ENCODE data around the gene CASZ1.

The CASZ1 gene

DNA sequence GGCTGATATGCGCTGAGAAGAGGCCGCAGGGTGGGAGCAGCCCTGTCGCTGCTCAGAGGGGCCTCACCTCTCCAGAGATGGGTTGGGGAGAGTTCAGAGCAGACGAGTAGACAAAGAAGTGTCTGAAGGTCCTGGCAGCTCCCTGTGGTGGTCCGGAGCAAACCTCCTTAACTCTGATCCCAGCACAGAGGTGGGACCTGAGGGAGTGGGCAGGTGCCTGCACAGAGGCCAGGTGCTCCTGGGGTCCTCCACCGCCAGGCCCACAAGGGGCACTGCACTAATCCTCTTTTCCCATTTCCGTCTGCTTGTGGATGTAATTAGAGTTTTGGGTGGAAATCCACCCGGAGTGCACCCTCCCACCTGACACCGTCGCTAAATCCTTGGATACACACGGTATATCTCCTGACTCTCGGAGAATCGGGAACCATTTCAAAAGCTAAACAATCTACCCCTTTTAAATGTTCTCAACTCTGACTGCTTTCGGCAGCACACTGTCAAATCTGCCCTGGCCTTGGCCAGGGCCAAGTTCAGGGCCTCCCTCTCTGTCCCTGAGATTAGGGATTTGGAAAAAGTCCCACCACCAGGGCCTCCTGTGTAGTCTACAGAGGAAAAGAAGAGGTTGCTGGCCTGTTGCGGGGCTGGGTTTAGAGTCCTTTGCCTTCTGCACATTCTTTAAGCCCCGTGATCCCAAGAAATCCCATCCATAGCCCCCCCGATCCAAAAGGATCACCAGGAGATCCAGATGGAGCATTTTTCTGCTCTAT lies 22.4 kb downstream of the CASZ1 start:
- no peak for DNase-seq (ENCODE audit: low read depth)

DNA sequence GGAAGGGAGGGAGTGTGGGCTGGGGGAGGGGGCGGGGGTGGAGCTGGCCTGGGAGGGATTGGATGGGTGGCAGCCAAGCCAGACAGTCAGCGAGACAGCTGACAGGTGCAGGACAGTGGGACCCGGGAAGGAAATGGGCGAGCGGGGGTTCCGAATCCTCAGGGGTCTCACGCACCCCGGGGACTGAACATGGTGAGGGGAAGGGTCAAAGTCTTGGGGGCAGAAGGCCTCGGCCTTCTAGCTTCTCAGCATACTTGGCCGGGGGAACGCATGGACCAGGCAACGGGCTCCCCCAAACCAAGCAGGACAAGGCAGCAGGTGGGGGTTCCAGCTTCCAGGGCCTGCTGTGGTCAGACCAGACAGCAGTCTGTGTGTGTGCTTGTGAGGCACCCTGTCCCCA lies 23.1 kb downstream of the CASZ1 start:
- no peak for DNase-seq (ENCODE audit: low read depth)

DNA sequence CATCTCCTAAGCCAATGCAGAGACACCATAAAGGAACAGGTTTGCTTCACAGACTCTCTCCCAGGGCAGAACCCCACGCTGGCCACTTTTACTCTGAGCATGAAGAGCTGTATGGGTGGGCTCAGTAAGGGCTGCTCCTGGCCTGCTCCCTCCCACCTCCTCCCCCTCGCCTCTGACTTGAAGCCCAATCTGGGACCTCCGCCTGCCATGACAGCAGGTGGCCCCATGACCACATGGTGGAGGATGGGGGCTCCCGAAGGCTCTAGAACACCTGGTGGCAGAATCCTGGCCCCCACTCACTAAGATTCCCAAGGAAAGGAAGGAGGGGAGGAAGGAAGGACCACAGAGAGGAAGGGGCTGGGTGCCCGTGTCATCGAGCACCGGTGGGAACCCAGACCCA lies 23.7 kb downstream of the CASZ1 start:
- DNase-seq (ENCODE audit: low read depth): no peak

DNA sequence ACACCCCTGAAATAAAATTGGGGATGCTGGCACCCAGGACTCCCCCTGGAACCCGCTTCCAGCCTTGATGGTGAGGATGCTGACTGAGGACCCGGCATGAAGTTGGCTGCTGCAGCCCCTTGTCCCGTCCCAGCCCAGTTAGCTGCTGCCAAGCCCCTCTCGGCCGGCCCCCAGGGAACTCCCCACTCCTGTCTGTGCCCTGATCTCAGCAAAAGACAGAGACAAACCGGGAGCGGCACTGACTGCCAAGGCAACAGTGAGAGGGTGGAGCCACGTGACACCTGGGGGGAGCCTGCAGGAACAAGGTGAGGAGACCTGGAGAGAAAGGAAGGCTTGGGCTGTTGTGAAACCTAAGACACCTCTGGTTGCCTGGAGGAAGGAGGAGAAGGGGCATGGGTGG lies 24.7 kb downstream of the CASZ1 start:
- DNase-seq (ENCODE audit: low read depth): no peak

DNA sequence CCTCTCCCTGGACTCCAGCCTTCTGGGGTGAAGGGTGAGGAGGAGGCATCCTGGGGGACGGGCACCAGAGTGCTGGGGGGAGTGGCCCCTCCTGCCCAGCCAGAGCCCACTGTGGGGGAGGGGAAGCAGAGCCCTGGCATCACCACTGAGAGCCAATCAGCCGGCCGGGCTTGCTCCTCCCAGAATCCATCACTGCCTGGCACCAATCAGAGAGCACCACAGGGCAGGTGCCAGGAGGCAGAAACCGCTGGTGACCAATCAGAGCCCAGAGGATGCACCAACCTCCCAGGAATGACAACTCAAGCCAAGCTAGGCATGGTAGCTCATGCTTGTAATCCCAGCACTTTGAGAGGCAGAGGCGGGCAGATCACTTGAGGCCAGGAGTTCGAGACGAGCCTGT lies 27.9 kb downstream of the CASZ1 start:
- no peak for DNase-seq (ENCODE audit: low read depth)

DNA sequence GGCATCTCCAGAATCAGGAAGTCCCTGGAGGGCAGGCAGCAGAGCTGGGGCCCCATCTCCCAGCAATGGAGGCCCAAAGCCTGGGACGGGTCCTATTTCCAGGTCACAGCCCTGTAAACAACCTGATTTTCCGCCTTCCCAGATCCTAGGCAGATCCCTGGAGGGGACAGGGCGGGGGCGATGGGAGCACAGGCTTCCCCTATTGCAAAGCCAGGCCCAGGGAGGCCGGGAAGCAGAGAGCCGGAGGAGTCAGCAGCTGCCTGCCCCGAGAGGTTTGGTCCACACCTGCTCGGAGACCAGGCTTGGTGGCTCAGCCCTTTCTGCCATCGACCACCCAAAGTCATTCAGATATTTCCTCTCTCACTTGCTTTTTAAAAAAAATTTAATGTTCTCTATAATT lies 29.2 kb downstream of the CASZ1 start:
- no peak for DNase-seq (ENCODE audit: low read depth)

DNA sequence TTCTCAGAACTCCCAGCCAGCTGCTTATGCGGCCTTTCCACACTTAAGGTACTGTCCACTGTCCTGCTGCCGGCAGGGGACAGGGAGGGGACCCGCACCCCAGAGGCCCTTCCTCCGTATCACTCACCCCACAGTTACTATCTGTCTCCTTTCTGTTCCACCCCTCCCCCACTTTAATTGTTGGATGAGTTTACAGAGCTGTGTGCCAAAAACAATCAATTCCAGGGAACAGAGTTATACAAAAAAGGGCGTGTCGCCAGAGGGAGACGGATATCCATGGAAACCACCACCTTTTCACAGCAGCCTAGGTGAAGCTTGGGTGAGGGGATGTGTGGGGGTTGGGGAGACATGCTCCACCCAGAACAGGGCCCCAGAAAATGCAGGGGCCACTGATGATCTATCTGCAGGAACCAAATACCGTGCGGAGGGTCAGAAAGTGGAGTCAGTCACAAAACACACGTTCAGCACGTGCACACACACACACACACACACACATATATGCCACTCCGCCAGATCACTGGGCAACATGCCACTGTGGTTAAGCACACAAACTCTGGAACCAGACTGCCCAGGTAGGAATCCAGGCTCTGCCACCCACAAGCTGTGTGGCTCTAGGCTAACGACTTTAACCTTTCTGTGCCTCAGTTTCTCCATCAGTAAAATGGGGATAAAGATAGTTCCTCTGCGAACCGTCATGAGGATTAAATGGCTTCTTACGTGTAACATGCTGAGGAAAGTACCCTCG lies 30.5 kb downstream of the CASZ1 start:
- DNase-seq (ENCODE audit: low read depth): no peak

DNA sequence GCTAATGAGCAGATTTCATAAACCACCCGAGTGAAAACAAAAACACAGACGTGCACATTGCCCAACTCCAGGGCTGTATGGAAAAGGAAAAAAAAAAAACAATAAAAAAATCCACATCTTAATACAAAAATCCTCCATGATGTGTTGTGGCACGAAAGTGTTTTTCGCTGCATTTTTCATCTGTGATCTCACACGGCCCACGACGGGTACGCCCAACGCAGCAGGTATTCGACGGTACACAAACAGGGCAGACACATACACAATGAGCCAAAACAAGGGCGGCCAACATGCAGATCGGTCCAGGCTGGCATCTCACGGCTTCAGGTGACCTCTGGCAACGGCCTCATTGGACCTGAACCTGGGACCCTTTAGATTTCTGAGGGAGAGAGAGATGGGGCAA lies 31.1 kb downstream of the CASZ1 start:
- DNase-seq (ENCODE audit: low read depth): no peak

DNA sequence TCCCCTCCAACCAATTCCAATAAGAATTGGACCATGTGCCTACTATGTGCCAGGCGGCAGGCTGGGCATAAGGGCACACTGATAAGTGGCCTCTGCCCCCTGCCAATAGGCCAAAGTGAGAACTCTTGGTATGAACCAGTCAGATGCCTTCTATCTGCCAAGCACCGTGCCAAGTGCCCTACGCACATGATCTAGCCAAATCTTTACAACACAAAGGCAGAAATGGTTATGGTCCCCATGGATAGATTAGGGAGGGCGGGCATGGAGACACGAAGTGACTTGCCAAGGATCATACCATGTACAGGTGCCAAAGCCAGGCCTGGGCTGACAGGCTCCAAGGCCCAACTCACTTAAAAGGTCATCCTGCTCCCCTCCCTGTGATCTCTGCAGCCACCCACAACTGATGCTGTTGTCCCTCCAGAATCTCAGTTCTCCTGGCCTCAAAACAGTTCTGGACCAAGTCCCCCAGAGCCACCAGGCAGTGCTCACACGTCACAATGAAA lies 32.1 kb downstream of the CASZ1 start:
- no peak for DNase-seq (ENCODE audit: low read depth)

DNA sequence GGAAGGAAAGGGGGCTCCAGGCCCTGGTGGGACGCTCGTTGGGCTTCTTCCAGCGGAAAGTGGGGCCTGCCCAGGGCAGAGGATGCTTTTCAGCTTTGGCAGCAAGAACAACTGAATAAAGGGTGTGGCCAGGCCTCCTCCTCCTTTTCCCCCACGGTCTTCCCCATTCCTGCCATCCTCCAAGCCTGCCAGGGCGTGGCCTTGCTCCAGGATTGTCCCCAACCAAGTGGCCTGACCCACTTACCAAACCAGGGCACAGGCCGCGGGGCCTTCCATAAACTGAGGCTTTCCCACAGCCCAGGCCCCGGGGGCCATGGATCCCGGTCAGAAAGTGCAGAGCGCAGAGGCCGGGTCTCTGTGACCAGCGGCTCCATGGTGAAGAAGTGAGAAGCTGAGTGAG lies 33.6 kb downstream of the CASZ1 start:
- DNase-seq (ENCODE audit: low read depth): no peak

DNA sequence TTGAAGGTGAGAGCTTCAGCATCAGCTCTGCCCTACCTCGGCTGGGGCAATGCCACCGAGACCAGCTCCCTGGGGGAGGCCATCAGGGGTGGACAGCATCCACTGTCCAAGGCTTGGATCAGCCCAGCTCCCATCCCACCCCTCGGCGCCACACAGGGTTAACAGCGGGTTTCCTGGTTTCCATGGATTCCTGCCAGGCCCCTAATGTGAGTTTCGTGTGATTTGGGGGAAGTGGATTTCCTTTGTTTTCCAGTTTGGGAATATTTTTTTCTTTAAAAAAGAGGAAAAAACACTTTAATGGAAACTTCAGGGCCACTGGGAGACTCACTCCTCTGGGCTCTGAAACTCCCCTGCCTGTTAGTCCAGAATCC lies 34.3 kb downstream of the CASZ1 start:
- DNase-seq (ENCODE audit: low read depth): no peak

DNA sequence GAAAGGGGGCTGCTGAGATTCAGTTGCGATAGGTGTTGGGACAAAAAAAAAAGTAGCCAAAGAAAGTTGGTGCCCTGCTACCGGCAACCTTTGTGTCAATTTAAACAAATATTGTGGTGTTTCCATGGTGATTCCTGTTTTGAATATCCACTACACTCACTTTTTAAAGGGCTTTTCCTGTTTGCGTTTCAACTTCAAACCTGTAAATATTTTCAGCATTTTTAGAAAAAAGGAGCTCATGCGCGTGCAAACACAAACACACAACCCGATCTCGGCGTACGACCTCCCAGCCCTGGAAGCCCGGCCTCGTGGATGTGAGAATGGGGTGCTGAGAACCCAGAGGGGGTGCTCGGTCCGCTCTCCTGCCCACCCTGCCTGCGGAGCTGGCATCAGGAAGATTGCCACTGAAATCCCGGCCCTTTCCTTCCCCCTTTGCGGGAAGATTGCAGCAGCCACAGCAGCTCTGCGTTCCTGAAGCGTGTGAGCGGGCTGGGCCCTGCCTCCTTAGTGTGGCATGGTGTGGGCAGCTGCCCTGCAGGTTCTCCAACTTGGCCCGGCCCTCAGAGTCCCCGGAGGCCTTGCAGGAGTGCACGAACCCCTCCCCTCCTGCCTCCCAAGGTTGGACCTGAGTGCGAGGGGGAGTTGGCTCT lies 34.8 kb downstream of the CASZ1 start:
- DNase-seq (ENCODE audit: low read depth): no peak

DNA sequence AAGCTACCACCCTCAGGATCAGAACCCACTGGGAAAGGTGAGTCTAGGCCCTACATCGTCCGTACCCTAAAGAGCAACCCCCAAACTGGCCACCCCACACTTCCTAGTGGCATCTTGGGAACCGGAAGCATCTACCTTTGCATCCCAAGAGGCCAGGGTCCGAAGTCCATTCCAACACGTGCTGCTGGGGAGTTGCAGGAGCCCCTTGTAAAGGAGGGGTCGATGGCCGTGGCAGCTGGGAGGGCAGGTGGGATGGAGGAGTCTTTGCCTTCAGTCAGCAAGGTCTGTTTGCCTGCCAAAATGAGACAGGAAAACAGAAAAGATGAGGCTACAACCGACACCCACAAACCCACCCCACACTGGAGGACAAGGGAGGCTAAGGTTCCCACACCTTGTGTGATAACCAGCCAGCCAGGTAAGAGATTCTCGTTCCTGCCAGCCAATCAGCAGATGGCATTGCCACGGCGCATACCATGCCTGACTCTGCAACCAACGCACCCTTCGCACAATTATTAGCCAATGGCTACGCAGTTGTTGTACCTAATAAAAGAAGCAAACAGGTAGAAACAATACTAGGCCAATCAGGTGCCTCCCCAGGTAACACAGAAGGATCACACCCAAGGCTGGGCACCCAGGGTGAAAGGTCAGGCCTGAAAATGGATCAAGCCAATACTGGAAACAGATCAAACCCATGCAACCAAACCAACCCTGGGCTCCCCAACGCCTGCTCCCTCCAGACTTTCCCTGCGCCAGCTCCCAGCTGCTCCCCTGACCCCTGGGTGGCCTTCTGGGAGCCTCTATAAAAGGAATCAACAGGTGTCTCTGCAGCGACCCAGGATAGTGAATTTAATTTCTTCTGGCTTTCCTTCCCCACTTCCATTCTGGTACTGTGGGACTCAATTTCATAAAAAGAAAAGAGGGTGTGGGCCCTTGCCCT lies 35.6 kb downstream of the CASZ1 start:
- no peak for DNase-seq (ENCODE audit: low read depth)

DNA sequence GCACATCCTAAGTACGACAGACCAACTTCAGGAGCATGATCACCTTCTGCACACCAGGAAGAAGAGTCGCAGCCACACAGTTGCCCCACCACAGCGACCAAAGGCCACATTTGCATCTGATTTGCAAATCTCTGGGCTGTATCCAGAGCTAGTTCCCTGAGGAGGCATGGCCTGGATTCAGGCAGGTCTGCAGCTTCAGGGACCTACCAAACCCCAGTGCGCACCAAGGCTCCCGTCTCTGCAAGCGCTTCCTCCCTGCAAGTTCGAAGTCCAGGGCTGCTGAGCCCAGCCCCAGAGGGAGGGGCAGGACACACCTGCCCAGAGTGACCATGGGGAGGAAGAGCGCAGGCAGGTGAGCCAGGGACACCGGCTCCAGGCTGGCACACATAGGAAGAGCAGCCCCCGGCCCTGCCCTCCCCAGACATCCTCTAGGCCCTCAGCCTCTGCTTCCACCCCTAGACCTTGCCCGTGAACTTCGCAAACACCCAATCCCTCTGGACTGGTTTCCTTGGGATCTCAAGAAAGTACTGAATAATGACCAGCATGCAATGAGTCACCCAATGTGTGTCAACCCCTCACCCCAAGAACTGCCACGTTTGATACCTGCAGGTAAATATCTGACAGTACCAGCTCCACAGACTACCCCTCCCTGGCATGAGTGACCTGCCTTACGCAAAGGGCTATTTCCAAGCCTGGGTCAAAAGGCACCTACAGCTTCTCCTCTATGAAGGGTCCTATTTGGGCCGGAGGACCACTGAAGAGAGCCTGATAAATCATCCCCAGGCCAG lies 36.8 kb downstream of the CASZ1 start:
- no peak for DNase-seq (ENCODE audit: low read depth)

DNA sequence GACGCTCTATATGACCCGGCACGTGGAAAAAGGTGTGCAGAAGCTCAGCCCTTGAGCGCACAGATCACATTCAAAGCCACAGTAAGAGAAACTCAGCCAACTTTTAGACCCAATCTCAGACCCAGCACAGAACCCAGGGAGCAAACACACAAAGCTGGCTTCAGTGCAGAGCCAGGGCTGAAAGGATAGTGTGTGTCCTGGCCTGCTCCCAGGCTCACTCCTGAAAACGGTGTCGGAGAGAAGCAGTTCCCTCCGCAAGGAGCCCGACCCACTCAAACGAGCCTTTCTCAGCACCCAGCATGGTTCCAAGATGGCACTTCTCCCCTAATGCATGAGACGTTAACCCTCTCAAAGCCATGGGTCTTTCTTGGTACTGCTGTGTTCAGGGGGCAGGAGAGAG lies 39.6 kb downstream of the CASZ1 start:
- DNase-seq (ENCODE audit: low read depth): no peak

DNA sequence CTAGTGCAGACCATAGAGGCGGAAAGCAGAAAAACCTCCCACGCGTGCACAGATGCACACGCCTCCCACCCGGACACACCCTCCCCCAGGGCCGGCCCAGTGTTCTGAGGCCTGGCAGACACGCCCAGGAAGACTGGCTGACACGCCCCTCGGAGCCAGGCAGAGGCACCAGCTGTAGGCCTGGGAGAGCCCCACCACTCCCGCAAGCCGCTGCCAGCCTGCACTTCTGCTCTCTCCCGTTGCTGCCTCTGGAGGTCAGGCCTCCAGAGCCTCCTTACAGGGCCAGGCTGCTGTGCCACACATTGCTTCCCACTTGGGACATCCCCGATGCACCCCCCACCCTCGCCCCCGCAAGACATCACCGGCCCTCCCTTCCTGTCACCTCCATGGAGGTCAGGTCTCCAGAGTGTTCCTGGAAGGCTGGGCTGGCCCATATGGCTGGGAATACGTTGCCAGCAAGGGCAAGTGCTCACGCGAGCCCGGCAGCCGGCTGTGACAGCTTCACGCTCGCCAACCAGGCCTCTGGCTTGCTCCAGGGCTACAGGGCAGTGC lies 40.4 kb downstream of the CASZ1 start:
- DNase-seq (ENCODE audit: low read depth): peak; percentile 27

DNA sequence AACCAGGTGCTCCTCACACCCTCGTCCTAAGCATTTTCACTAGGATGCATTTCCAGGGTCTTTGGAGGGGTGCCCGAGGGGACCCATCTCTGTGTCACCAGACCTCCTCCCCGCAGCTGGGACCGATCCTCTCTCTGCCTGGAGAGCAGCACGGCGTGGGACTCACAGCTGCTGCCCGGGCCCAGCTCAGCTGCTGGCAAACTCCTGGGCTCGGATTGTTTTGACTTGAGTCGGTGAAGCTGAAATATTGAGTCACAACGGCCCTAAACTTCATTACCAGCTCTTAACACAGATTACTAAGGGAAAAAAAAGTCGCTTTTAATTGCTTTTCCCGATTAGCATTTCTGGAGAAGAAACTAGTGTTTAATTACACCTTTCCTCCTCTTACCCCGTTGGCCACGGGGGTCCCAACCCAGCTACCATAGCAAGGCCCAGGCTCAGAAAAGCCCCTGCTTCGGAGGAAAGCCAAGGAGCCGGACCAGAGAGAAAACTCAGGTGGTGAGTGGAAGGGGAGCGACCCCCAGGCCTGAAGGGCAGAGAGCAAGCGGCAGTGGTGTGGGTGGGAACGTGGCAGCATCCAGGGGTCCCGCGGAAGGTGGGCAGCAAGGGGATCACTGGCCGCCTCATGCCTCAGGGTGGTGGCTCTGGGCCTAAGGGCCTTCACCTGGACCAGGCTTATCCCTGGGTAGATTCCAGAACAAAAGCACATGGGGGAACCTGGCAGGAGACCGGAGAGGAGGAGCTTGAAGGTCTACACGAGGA lies 41.7 kb downstream of the CASZ1 start:
- DNase-seq (ENCODE audit: low read depth): no peak

DNA sequence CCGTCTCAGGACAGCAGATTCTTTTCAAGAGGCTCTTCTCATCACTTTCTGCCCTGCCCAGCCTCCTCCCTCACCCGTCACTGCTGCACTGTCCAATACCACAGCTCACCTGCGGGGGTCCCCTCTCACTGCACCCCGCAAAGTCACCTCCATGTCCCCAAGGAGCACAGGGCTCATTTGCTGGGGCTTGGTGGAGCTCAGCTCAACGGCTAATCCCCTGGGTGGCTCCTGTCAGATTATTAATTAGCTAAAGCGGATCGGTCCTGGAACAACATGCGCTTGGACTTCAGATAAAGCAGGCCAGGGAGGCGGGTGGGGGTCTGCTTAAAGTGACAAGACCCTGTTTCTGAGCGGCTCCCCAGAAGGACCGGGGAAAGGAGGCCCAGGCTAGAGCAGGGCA lies 43.1 kb downstream of the CASZ1 start:
- no peak for DNase-seq (ENCODE audit: low read depth)

DNA sequence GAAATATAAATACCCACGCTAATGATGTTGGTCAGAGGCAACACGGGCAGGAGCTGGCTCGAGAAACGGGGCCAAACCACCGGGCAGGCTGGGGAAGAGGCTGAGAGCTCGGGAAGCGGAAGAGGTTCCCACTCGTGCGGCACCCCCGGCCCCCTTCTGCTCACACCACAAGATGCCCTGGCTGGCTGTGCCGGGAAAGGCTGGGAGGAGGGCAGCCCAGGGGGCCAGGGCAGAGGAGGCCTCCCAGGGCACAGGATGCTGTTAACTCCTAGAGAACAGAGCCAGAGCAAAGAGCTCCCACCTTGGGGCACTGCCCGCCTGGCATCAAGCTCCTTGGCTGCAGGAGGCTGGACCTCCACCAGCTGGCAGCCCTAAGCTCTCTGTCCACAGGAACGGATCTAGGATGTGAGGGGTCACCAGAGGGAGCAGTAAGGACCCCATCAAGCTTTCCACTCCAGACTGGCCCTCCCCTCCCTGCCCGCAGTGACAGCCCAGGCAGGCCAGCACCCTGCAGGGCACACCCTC lies 44.8 kb downstream of the CASZ1 start:
- no peak for DNase-seq (ENCODE audit: low read depth)

DNA sequence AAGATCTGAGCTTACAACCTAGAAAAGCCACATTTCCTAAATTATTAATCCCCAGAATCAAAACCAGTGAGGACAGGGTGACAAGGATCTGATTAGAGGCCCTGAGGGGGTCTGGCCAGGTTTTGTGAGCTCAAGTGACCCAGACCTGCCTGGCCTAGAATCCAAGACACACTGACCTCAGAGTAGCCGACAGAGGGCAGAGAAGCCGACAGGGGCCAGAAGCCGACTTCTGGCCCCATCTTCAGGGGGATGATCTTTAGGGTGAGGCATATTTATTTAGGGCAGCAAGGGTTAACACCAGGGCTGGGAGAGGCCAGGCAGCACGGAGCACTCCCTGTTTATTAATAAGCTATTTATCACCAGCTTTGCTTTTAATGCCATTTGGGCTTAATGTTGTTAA lies 45.3 kb downstream of the CASZ1 start:
- DNase-seq (ENCODE audit: low read depth): no peak
